ENCODE data around the gene LRIT3. TPM values are rescaled to one million over a fixed set of nuclear protein-coding genes. Genes with fewer than 3 reads are reported as not detected.

Gene LRIT3
- total RNA-seq, 1 donor from 2014 or later, result 0.15 TPM

DNA sequence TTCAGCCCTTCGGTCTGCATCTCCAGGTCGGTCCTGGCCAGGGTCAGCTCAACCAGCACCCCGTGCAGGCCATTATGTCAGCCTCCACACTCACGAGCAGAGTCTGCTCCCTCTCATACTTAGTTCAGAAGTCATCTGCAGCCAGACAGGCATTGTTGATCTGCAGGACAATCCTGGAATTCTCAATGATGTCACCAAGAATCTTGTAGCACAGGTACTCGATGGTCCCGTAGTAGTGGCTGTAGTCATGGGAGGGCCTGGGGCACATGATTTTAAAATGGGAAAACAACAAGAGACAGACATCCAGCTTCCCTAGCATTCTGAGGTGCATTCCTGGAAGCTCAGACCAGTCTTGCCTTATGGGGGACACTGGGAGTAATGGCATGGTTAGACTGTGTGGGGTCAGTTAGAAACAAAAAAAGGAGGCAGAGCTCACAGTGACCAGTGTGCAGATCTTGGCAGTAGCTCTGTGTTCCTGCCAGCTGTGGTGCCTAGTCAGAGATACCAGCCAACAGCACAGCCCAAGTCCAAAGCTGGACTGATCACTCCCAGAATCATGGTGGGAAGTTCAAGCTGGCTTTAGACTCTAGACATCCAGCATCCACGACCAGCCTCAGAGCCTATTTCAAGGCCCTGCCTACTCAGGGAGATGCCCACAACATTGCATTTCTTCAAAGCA lies 31.9 kb downstream of the LRIT3 start:
- Histone ChIP-seq H3K4me3 (no peak overlapping the region), H4K20me1 (ENCODE audit: low read depth) (no peaks in the 10 kb centered on the region), H3K79me2 (ENCODE audit: low read depth) (no peaks in the 10 kb centered on the region), H3K4me1 (no peaks in the 10 kb centered on the region), H3F3A (ENCODE audit: low read depth) (no peaks in the 10 kb centered on the region), H3K36me3 (no peaks in the 10 kb centered on the region), H2AFZ (replicated peaks) (no peak overlapping the region), H3K4me2 (no peak overlapping the region), H3K27ac (no peak overlapping the region), H3K9ac (no peak overlapping the region), H3K9me3 (ENCODE audit: low read depth) (no peaks in the 10 kb centered on the region), H3K27me3 (no peaks in the 10 kb centered on the region)
- Mint-ChIP-seq H3K4me3 (no peak overlapping the region), H3K27me3 (ENCODE audit: insufficient read depth, low read depth) (peaks cover 2% of the 10 kb centered on the region), H3K9me3 (peaks cover 8% of the 10 kb centered on the region), H3K36me3 (no peaks in the 10 kb centered on the region), H3K27ac (no peak overlapping the region), H3K4me1 (no peaks in the 10 kb centered on the region)
- no peak for DNase-seq (ENCODE audit: low spot score)
- no peak for TF ChIP-seq EZH2phosphoT487 (IDR thresholded peaks at IDR 0.05)
- TF ChIP-seq, protein P1, sequence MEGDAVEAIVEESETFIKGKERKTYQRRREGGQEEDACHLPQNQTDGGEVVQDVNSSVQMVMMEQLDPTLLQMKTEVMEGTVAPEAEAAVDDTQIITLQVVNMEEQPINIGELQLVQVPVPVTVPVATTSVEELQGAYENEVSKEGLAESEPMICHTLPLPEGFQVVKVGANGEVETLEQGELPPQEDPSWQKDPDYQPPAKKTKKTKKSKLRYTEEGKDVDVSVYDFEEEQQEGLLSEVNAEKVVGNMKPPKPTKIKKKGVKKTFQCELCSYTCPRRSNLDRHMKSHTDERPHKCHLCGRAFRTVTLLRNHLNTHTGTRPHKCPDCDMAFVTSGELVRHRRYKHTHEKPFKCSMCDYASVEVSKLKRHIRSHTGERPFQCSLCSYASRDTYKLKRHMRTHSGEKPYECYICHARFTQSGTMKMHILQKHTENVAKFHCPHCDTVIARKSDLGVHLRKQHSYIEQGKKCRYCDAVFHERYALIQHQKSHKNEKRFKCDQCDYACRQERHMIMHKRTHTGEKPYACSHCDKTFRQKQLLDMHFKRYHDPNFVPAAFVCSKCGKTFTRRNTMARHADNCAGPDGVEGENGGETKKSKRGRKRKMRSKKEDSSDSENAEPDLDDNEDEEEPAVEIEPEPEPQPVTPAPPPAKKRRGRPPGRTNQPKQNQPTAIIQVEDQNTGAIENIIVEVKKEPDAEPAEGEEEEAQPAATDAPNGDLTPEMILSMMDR (IDR thresholded peaks at IDR 0.05), result no peak
- no peak for TF ChIP-seq EZH2 (IDR thresholded peaks at IDR 0.05)

DNA sequence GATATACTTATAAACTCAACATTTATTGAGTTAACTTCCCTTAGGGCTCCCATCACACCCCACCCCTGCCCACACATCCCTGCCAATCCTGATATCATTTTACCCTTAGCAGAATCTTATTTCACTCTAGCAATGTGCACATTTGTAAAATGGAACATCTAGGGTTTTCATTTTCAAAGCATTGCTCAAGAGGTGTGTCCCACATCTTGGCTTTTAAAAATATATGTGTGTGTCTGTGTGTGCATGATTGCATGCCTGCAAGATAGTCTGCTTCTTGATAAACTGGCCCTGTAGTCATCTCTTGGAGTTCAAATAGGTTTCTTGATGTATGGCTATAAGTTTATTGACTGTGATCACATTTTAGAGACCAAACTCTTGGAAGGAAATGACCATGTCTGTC lies 38.4 kb downstream of the LRIT3 start:
- Histone ChIP-seq H3K36me3 (no peaks in the 10 kb centered on the region), H3K27ac (no peak overlapping the region), H3K4me1 (no peaks in the 10 kb centered on the region), H3K4me2 (no peak overlapping the region), H3K9me3 (ENCODE audit: low read depth) (no peaks in the 10 kb centered on the region), H3K27me3 (no peaks in the 10 kb centered on the region), H2AFZ (replicated peaks) (no peak overlapping the region), H3F3A (ENCODE audit: low read depth) (no peaks in the 10 kb centered on the region), H3K9ac (no peak overlapping the region), H3K79me2 (ENCODE audit: low read depth) (no peaks in the 10 kb centered on the region), H3K4me3 (no peak overlapping the region), H4K20me1 (ENCODE audit: low read depth) (no peaks in the 10 kb centered on the region)
- no peak overlapping the region for H3K4me3 Mint-ChIP-seq
- TF ChIP-seq EZH2 (IDR thresholded peaks at IDR 0.05), result no peak
- no peak overlapping the region for H3K27ac Mint-ChIP-seq
- no peaks in the 10 kb centered on the region for H3K4me1 Mint-ChIP-seq
- DNase-seq (ENCODE audit: low spot score), result no peak
- no peaks in the 10 kb centered on the region for H3K9me3 Mint-ChIP-seq
- no peaks in the 10 kb centered on the region for H3K36me3 Mint-ChIP-seq
- H3K27me3 Mint-ChIP-seq (ENCODE audit: insufficient read depth, low read depth), result no peaks in the 10 kb centered on the region

DNA sequence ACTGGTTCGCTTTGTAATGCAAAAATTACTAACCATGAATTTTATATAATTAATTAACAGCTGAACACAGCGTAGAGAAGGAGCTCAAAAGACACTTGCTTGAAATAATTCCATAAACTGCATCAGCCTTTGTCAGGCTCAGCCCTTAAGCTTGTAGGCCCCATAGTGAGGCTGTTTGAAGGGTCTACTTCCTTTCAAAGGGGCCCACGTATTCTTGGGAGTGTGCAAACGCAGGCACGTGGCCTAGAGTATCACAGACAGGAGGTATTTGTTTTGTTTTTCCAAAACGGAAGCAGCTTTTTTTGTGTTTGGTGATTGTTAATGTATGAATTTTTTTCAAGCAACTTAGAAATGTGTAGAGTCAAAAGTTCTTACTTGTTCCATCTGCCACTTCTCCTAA lies 39.2 kb downstream of the LRIT3 start:
- Histone ChIP-seq H3K4me2 (no peak overlapping the region), H3F3A (ENCODE audit: low read depth) (no peaks in the 10 kb centered on the region), H3K27me3 (no peaks in the 10 kb centered on the region), H3K9ac (no peak overlapping the region), H3K27ac (no peak overlapping the region), H4K20me1 (ENCODE audit: low read depth) (no peaks in the 10 kb centered on the region), H3K9me3 (ENCODE audit: low read depth) (no peaks in the 10 kb centered on the region), H3K4me3 (no peak overlapping the region), H3K4me1 (no peaks in the 10 kb centered on the region), H2AFZ (replicated peaks) (peak overlapping the region; percentile 82), H3K36me3 (no peaks in the 10 kb centered on the region), H3K79me2 (ENCODE audit: low read depth) (no peaks in the 10 kb centered on the region)
- Mint-ChIP-seq H3K27ac (no peak overlapping the region), H3K9me3 (no peaks in the 10 kb centered on the region), H3K4me1 (no peaks in the 10 kb centered on the region), H3K4me3 (no peak overlapping the region), H3K27me3 (ENCODE audit: insufficient read depth, low read depth) (no peaks in the 10 kb centered on the region), H3K36me3 (no peaks in the 10 kb centered on the region)
- no peak for DNase-seq (ENCODE audit: low spot score)
- TF ChIP-seq EZH2phosphoT487 (IDR thresholded peaks at IDR 0.05) (no peak), EZH2 (IDR thresholded peaks at IDR 0.05) (no peak)
- TF ChIP-seq, protein P1 (IDR thresholded peaks at IDR 0.05), result no peak

DNA sequence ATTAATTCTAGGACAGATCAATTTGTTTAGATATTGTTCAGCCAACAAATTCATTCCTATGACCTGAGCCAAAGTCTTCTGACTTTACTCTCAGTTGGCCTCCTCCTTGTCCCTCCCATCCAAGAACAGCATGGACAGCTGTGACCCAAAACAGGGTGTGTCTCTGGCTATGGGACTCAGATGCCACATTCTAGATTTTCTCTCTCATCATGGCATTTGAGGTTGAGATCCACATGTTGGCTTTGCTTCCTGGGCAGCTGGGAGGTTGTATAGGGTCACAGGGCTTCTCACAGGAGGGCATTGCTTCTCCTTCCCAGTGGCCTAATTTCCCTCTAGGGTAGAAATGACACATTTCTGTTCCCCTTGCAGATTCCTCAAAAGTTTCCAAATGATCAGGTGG lies 42.2 kb downstream of the LRIT3 start:
- no peaks in the 10 kb centered on the region for H3K9me3 ChIP-seq (ENCODE audit: low read depth)
- H3K36me3 Mint-ChIP-seq, result no peaks in the 10 kb centered on the region
- H4K20me1 ChIP-seq (ENCODE audit: low read depth), result no peaks in the 10 kb centered on the region
- no peaks in the 10 kb centered on the region for H3K4me1 ChIP-seq
- H3K4me3 Mint-ChIP-seq, result no peak overlapping the region
- no peak for TF ChIP-seq EZH2phosphoT487 (IDR thresholded peaks at IDR 0.05)
- TF ChIP-seq EZH2 (IDR thresholded peaks at IDR 0.05), result no peak
- TF ChIP-seq, protein P1 (IDR thresholded peaks at IDR 0.05), result no peak
- no peak overlapping the region for H3K9ac ChIP-seq
- H3K4me1 Mint-ChIP-seq, result no peaks in the 10 kb centered on the region
- no peaks in the 10 kb centered on the region for H3F3A ChIP-seq (ENCODE audit: low read depth)
- no peak for DNase-seq (ENCODE audit: low spot score)
- H3K79me2 ChIP-seq (ENCODE audit: low read depth), result no peaks in the 10 kb centered on the region
- H3K27me3 Mint-ChIP-seq (ENCODE audit: insufficient read depth, low read depth), result no peaks in the 10 kb centered on the region
- no peaks in the 10 kb centered on the region for H3K9me3 Mint-ChIP-seq
- no peaks in the 10 kb centered on the region for H3K36me3 ChIP-seq
- no peak overlapping the region for H3K4me3 ChIP-seq
- no peaks in the 10 kb centered on the region for H3K27me3 ChIP-seq
- H3K27ac ChIP-seq, result no peak overlapping the region
- H2AFZ ChIP-seq (replicated peaks), result no peak overlapping the region
- H3K4me2 ChIP-seq, result no peak overlapping the region
- H3K27ac Mint-ChIP-seq, result no peak overlapping the region
